K562 (cell line): ENCODE data around the gene HDAC9. TPM values are rescaled to one million over a fixed set of nuclear protein-coding genes. Genes with fewer than 3 reads are reported as not detected.

Source experiments
- ATAC-seq: fragments of 200-7000 bp; cut with Tn5 transposase; 3 replicates; pipeline ENCODE4 v1.9.1; 2020; ENCODE audit warnings: moderate library complexity
- BruUV-seq: library from RNA; stranded (reverse); fragments of 400-500 nt; replicated peaks from 2 replicates; lab custom pipeline; 2021; lab: Mats Ljungman, UMichigan
- CTCF ChIA-PET: fragments of 300-600 bp; formaldehyde crosslinking; extraction: SDS; loops from one replicate; lab custom pipeline; 2021; ENCODE audit warnings: low intra/inter-chr PET ratio; lab: Yijun Ruan, JAX
- POLR2A ChIA-PET: fragments of 300-600, 350-650 bp; sonication (Branson Sonifier 250); formaldehyde crosslinking; extraction: SDS; loops from one replicate; lab custom pipeline; 2021; ENCODE audit warnings: antibody characterized with exemption, inconsistent platforms; lab: Yijun Ruan, JAX
- DNase-seq, 4 experiments: peaks; one replicate each; pipeline versions ENCODE4 v3.0.0 to v3.0.0-alpha.2; 2011 to 2018; ENCODE audit warnings: low spot score in 3 of 4, mixed read lengths in 3 of 4; ENCODE audit errors: extremely low read depth in 1 of 4
- FAIRE-seq: peaks from 2 replicates; lab custom pipeline; 2011; peaks lifted over from hg19 to GRCh38; lab: Jason Lieb, UNC
- H2AFZ ChIP-seq: 2 replicates; pipeline ENCODE4 v1.6.0; 2011; ENCODE audit warnings: low read depth, low read length, control low read depth, inconsistent platforms
- H3K27ac ChIP-seq: fragments of 200-600 bp; 3 replicates; pipeline ENCODE4 v1.8.0; 2011; ENCODE audit warnings: low read depth, mild to moderate bottlenecking, control low read depth, inconsistent platforms, low read length, moderate library complexity, mixed read lengths; ENCODE audit errors: extremely low read depth
- H3K27me3 ChIP-seq, 2 experiments: fragments of 300-600 bp in 1 of 2; 2 replicates in 1 of 2; 3 replicates in 1 of 2; pipeline versions ENCODE4 v1.6.0 to v1.8.0; 2011; ENCODE audit warnings: inconsistent platforms in 2 of 2, low read length in 2 of 2, mild to moderate bottlenecking in 1 of 2, mixed read lengths in 1 of 2, moderate library complexity in 1 of 2; ENCODE audit not compliant: control insufficient read depth in 2 of 2, insufficient read depth in 2 of 2
- H3K36me3 ChIP-seq: fragments of 300-600 bp; 3 replicates; pipeline ENCODE4 v1.8.0; 2011; ENCODE audit warnings: mild to moderate bottlenecking, low read length, inconsistent platforms; ENCODE audit not compliant: control insufficient read depth, insufficient read depth
- H3K4me1 ChIP-seq, 2 experiments: fragments of 200-600 bp in 1 of 2; replicated peaks in 1 of 2; 2 replicates in 1 of 2; 3 replicates in 1 of 2; pipeline versions ENCODE4 v1.5.1 to v1.8.0; 2011; ENCODE audit warnings: inconsistent platforms in 2 of 2, low read length in 2 of 2, mild to moderate bottlenecking in 1 of 2, mixed read lengths in 1 of 2, moderate library complexity in 1 of 2; ENCODE audit not compliant: control insufficient read depth in 2 of 2, insufficient read depth in 2 of 2
- H3K4me2 ChIP-seq: 2 replicates; pipeline ENCODE4 v1.6.1; 2011; ENCODE audit warnings: low read length, control low read depth, inconsistent platforms, mixed read lengths; ENCODE audit not compliant: insufficient read depth
- H3K4me3 ChIP-seq: fragments of 200-600 bp; sonication (generic), shearing (Covaris generic); 2 replicates; pipeline ENCODE4 v1.5.1; 2016; ENCODE audit warnings: control low read depth, inconsistent platforms
- H3K79me2 ChIP-seq: fragments of 200-600 bp; 3 replicates; pipeline ENCODE4 v1.8.0; 2011; ENCODE audit warnings: low read length, inconsistent platforms; ENCODE audit not compliant: control insufficient read depth, insufficient read depth
- H3K9ac ChIP-seq, 2 experiments: 2 replicates each; pipeline versions ENCODE4 v1.6.0 to v1.6.1; 2011; ENCODE audit warnings: low read depth in 2 of 2, low read length in 2 of 2, control low read depth in 1 of 2, inconsistent platforms in 1 of 2, mild to moderate bottlenecking in 1 of 2, mixed read lengths in 1 of 2; ENCODE audit not compliant: insufficient read depth in 1 of 2
- H3K9me1 ChIP-seq: one replicate; pipeline ENCODE4 v1.6.0; 2011; ENCODE audit warnings: inconsistent platforms, mild to moderate bottlenecking, low read length, moderate library complexity; ENCODE audit not compliant: control insufficient read depth, insufficient read depth
- H3K9me3 ChIP-seq: replicated peaks from 2 replicates; pipeline ENCODE4 v1.5.1; 2011; ENCODE audit warnings: low read depth, low read length, inconsistent platforms; ENCODE audit not compliant: control insufficient read depth, insufficient read depth
- H4K20me1 ChIP-seq: replicated peaks from 2 replicates; pipeline ENCODE4 v1.6.1; 2011; ENCODE audit warnings: low read length, inconsistent platforms, mixed read lengths; ENCODE audit not compliant: control insufficient read depth, insufficient read depth
- CHD7 ChIP-seq: fragments of 200-600 bp; sonication (generic); IDR thresholded peaks from one replicate; pipeline ENCODE4 v1.6.1; 2012; ENCODE audit warnings: mild to moderate bottlenecking, low read depth, low read length, inconsistent platforms
- CREBBP ChIP-seq: IDR thresholded peaks from one replicate; pipeline ENCODE4 v1.6.1; 2012; ENCODE audit warnings: low read depth, mild to moderate bottlenecking, control low read depth, inconsistent platforms, low read length
- HEY1 ChIP-seq: fragments of 250-450 bp; sonication (Bioruptor Pico); IDR thresholded peaks from 2 replicates; pipeline ENCODE4 v1.5.0; 2020; ENCODE audit warnings: mild to moderate bottlenecking, moderate library complexity, borderline replicate concordance
- MEF2D ChIP-seq: conservative IDR thresholded peaks from 2 replicates; pipeline ENCODE4 v1.6.1; 2016; ENCODE audit warnings: low read depth, missing genetic modification characterization, missing compliant biosample characterization
- PRDM10 ChIP-seq: fragments of 450-650 bp; IDR thresholded peaks from 2 replicates; pipeline ENCODE4 v1.6.1; 2018; ENCODE audit not compliant: partially characterized antibody
- ZNF143 ChIP-seq: sonication (generic); formaldehyde crosslinking; IDR thresholded peaks from 2 replicates; pipeline ENCODE4 v1.9.0; 2022; ENCODE audit warnings: mild to moderate bottlenecking, missing genetic modification reagents
- WGBS: fragments of 100-300 bp; shearing (Covaris generic); methylation state at CpG from one replicate; pipeline ENCODE4 v1.1.6; 2016; ENCODE audit warnings: low coverage, mixed read lengths; ENCODE audit not compliant: insufficient coverage; ENCODE audit errors: missing lambda C conversion rate; 5-methylcytosine and 5-hydroxymethylcytosine counted together
- in situ Hi-C: fragments of 300-500 bp; cut with MboI; formaldehyde crosslinking; loops from 4 replicates; pipeline ENCODE4 v1.15.0; 2018; ENCODE audit warnings: inconsistent platforms, mixed read lengths
- intact Hi-C: fragments of 100-400 bp; cut with micrococcal nuclease; formaldehyde crosslinking; loops from 2 replicates; pipeline ENCODE4 v1.14.2; 2022
- polyA plus RNA-seq, 8 experiments: library from polyadenylated mRNA; depleted of rRNA in 4 of 8; stranded (reverse) in 5 of 8; unstranded in 3 of 8; fragments of >200 nt; fragmentation: Nextera tagmentation in 2 of 8; fragmentation: Illumina TruSeq in 1 of 8; extraction: Ambion mirVana in 2 of 8; extraction: Trizol in 1 of 8; gene quantifications; 2 replicates each; pipeline versions ENCODE4 v1.2.1 to v1.2.3, GENCODE V29; 2011 to 2014; ENCODE audit warnings: inconsistent platforms in 1 of 8, missing spikeins in 1 of 8
- total RNA-seq, 7 experiments: library from RNA; depleted of rRNA in 6 of 7; stranded (reverse); fragments of >200 nt in 6 of 7; fragmentation: Illumina TruSeq in 2 of 7; extraction: Trizol in 2 of 7; gene quantifications; 2 replicates each; pipeline versions ENCODE4 v1.2.1 to v1.2.3, GENCODE V29; 2011 to 2021; ENCODE audit warnings: low replicate concordance in 1 of 7

Gene HDAC9
- total and polyA plus RNA-seq, 9 of the 15 experiments (the other 6 are each of a cell fraction or from before 2014, with no cell fraction given): 0.08 to 0.91 (median 0.33) TPM

GRCh38 chr7:18890885-18891621 lies 395.5 kb downstream of the HDAC9 start:
- Histone ChIP-seq H3K9me1 (no peaks in the 10 kb centered on the region), H3K4me1 (no peaks in the 10 kb centered on the region), H3K9ac (no peak overlapping the region), H3K79me2 (no peaks in the 10 kb centered on the region), H2AFZ (no peak overlapping the region), H3K4me2 (no peak overlapping the region), H3K4me3 (no peak overlapping the region), H3K27ac (no peak overlapping the region), H3K9me3 (no peaks in the 10 kb centered on the region), H4K20me1 (no peaks in the 10 kb centered on the region), H3K36me3 (no peaks in the 10 kb centered on the region), H3K27me3 (no peaks in the 10 kb centered on the region)
- no peak for FAIRE-seq
- WGBS: 2% methylated on average over 4 of the region's 4 CpGs
- BruUV-seq: no TSS peak
- no peak for DNase-seq
- intact Hi-C loops: no loop called here
- ChIA-PET POLR2A (no interaction called here), CTCF (no interaction called here)
- ATAC-seq: no peak
- in situ Hi-C loops: no loop called here
- TF ChIP-seq PRDM10: no peak
- no peak for TF ChIP-seq CREBBP
- no peak for TF ChIP-seq MEF2D
- TF ChIP-seq ZNF143 (CRISPR knock-in tag): no peak
- TF ChIP-seq CHD7: no peak
- no peak for TF ChIP-seq HEY1
